ENCODE measurements around the gene DCBLD2. TPM values are rescaled to one million over a fixed set of nuclear protein-coding genes. Genes with fewer than 3 reads are reported as not detected.

The DCBLD2 gene
- total RNA-seq, 3 donors from 2014 or later (not counting 1 experiment from before 2014, with no cell fraction given), result 0.66 to 0.99 (median 0.90) TPM

DNA sequence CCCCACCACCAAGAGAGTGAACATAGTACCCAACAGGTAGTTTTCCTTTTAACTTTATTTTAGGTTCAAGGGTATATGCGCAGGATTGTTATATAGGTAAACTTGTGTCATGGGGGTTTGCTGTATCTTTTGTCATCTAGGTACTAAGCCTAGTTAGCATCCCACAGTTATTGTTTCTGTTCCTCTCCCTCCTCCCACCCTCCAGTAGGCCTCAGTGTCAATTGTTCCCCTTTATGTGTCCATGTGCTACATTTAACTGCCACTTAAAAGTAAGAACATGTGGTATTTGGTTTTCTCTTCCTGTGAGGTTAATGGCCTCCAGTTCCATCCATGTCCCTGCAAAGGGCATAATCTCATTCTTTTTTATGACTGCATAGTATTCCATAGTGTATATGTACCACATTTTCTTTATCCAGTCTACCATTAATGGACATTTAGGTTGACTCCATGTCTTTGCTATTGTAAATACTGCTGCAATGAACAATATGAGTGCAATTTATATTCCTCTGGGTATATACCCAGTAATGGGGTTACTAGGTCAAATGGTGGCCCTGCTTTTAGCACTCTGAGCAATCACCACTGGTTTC is 72.2 kb downstream of the DCBLD2 start:
- intact Hi-C loops (cut with micrococcal nuclease), result no loop called here
- no peak overlapping the region for H3K27ac ChIP-seq (ENCODE audit: low read length)
- H3K27me3 ChIP-seq (ENCODE audit: control insufficient read depth, insufficient read depth, low read length), result no peaks in the 10 kb centered on the region
- no peak overlapping the region for H3K4me3 ChIP-seq (ENCODE audit: low read length)
- Mint-ChIP-seq H3K4me3 (no peak overlapping the region), H3K27ac (no peak overlapping the region), H3K9me3 (peaks cover 2% of the 10 kb centered on the region in 2 donors), H3K36me3 (no peaks in the 10 kb centered on the region), H3K4me1 (no peaks in the 10 kb centered on the region), H3K27me3 (ENCODE audit: low read depth in 2 of 2) (peaks cover 0 to 4% of the 10 kb centered on the region in 2 donors)
- TF ChIP-seq, protein P1, sequence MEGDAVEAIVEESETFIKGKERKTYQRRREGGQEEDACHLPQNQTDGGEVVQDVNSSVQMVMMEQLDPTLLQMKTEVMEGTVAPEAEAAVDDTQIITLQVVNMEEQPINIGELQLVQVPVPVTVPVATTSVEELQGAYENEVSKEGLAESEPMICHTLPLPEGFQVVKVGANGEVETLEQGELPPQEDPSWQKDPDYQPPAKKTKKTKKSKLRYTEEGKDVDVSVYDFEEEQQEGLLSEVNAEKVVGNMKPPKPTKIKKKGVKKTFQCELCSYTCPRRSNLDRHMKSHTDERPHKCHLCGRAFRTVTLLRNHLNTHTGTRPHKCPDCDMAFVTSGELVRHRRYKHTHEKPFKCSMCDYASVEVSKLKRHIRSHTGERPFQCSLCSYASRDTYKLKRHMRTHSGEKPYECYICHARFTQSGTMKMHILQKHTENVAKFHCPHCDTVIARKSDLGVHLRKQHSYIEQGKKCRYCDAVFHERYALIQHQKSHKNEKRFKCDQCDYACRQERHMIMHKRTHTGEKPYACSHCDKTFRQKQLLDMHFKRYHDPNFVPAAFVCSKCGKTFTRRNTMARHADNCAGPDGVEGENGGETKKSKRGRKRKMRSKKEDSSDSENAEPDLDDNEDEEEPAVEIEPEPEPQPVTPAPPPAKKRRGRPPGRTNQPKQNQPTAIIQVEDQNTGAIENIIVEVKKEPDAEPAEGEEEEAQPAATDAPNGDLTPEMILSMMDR (IDR thresholded peaks at IDR 0.05), result no peak
- DNase-seq (no peak), ATAC-seq (no peak)
- no peaks in the 10 kb centered on the region for H3K9me3 ChIP-seq (ENCODE audit: control insufficient read depth, insufficient read depth, low read length)
- H3K4me1 ChIP-seq (ENCODE audit: control insufficient read depth, insufficient read depth, low read length), result no peaks in the 10 kb centered on the region
- no peaks in the 10 kb centered on the region for H3K36me3 ChIP-seq (ENCODE audit: control insufficient read depth, insufficient read depth, low read length)
- WGBS (ENCODE audit: insufficient coverage), result no CpG with 5 or more reads among the region's 1 CpG

DNA sequence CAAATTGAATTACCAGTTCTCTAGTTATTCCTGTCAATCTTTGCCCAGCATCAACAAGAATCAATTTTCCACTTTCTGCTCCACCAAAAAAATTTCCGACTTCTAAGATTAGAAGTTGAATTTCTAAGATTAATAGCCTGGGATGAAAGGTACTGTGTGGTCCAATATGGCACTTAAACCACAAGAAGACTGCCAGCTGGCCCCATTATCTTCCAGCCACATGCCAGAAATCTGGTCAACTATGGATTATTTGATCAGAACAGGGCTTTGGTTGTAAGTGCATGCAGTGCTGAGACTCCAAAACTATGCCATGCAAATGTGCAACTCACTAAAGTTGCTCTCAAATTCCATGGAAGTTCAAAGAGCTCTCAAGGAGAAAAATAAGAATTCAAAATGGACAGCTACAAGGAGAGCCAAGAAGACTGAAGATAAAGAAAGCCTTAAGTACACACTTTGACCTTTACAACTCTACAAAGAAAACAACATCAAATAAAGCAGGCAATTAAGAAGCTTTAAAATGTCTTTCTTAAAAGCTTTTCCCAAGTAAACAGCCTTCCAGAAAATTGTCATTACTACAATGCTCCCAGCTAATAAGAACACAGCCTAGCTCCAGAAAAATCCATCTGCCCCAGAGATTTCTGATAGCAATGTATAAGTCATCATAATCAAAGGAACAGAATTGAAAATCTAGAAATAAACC is 74.1 kb downstream of the DCBLD2 start:
- DNase-seq (no peak), ATAC-seq (no peak)
- intact Hi-C loops (cut with micrococcal nuclease), result no loop called here
- Mint-ChIP-seq H3K27me3 (ENCODE audit: low read depth in 2 of 2) (no peaks in the 10 kb centered on the region), H3K36me3 (no peaks in the 10 kb centered on the region), H3K4me3 (no peak overlapping the region), H3K27ac (no peak overlapping the region), H3K4me1 (no peaks in the 10 kb centered on the region), H3K9me3 (peaks cover 2% of the 10 kb centered on the region in 2 donors)
- H3K27ac ChIP-seq (ENCODE audit: low read length), result no peak overlapping the region
- H3K9me3 ChIP-seq (ENCODE audit: control insufficient read depth, insufficient read depth, low read length), result no peaks in the 10 kb centered on the region
- WGBS (ENCODE audit: insufficient coverage), result 100% methylated on average over 1 of the region's 1 CpG
- no peaks in the 10 kb centered on the region for H3K27me3 ChIP-seq (ENCODE audit: control insufficient read depth, insufficient read depth, low read length)
- H3K36me3 ChIP-seq (ENCODE audit: control insufficient read depth, insufficient read depth, low read length), result no peaks in the 10 kb centered on the region
- no peaks in the 10 kb centered on the region for H3K4me1 ChIP-seq (ENCODE audit: control insufficient read depth, insufficient read depth, low read length)
- no peak overlapping the region for H3K4me3 ChIP-seq (ENCODE audit: low read length)
- TF ChIP-seq, protein P1 (IDR thresholded peaks at IDR 0.05), result no peak

DNA sequence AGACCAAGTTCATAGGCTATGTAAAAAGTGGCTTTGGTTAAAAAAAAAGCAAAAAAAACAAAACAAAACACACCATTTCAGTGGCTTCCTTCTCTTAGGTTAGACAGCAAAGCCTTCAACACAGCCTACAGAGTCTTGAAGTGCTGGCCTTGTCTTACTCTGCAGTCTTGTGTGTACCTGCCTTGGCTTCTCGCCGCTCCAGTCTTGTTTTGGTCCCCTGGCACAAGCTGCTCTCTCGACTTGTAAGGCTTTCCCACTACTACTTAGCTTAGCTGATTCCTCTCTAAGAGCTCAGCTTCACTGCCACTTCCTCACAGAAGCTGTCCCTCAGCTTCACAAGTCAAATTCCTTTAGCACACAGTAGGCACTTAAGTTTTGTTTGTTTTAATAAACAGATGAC is 75.4 kb downstream of the DCBLD2 start:
- TF ChIP-seq, protein P1 (IDR thresholded peaks at IDR 0.05), result no peak
- Mint-ChIP-seq H3K27ac (no peak overlapping the region), H3K36me3 (no peaks in the 10 kb centered on the region), H3K4me1 (no peaks in the 10 kb centered on the region), H3K4me3 (no peak overlapping the region), H3K9me3 (peaks cover 0 to 2% of the 10 kb centered on the region in 2 donors), H3K27me3 (ENCODE audit: low read depth in 2 of 2) (no peaks in the 10 kb centered on the region)
- H3K27me3 ChIP-seq (ENCODE audit: control insufficient read depth, insufficient read depth, low read length), result no peaks in the 10 kb centered on the region
- intact Hi-C loops (cut with micrococcal nuclease), result no loop called here
- ATAC-seq (no peak), DNase-seq (no peak)
- no peaks in the 10 kb centered on the region for H3K36me3 ChIP-seq (ENCODE audit: control insufficient read depth, insufficient read depth, low read length)
- H3K4me3 ChIP-seq (ENCODE audit: low read length), result no peak overlapping the region
- no peaks in the 10 kb centered on the region for H3K4me1 ChIP-seq (ENCODE audit: control insufficient read depth, insufficient read depth, low read length)
- no peaks in the 10 kb centered on the region for H3K9me3 ChIP-seq (ENCODE audit: control insufficient read depth, insufficient read depth, low read length)
- no peak overlapping the region for H3K27ac ChIP-seq (ENCODE audit: low read length)
- WGBS (ENCODE audit: insufficient coverage), result 86% methylated on average over 3 of the region's 3 CpGs

Data from natural killer cell (primary cell).